ENCODE measurements around the gene HDAC7. TPM values are rescaled to one million over a fixed set of nuclear protein-coding genes. Genes with fewer than 3 reads are reported as not detected.

Gene HDAC7
- total and polyA plus RNA-seq, 8 donors = 22.8 to 313 (median 46.8) TPM

DNA sequence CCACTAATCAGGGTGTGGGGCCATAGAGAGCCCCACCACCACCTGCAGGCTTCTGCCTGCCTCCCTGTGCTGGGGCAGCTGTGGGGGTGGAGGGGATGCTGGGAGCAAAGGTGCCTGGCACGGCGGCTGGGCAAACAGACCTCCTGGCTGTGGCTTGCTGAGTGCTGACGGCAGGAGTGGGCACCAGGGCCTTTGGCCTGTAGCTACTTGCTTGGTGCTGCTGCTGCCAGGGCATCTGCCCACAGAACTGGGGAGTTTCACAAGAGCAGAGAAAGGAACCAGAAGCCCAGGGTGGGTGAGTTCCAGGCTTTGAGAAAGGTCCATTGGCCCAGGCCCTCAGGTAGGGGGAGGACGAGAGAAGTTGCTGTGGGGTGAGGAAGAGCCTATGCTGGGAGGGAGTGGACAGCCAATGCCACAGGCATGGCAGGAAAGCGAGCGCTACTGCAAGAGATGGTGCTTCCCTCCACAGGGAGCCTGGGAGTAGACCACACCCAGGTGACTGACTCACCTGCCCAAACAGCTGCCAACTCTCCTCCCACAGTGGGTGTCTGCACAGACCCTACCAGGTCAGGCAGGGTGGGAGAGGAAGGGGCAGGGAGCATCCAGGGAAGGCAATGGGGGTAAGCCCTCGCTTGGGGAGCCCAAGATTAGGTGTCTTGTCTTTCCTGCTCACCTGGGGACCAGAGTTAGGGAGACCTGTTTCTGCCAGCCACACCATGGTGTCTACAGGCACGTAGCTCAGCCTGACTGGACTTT, 39.0 kb upstream of the HDAC7 start:
- H3K4me1 ChIP-seq = no peaks in the 10 kb centered on the region
- 63 to 86% (median 72%) methylated on average over 7 to 8 of the region's 8 CpGs for WGBS, 5 donors
- intact Hi-C loops (cut with DNase I; ENCODE audit: low total_unique reads) = no loop called here
- no peaks in the 10 kb centered on the region for H3K9me3 ChIP-seq
- no peak for DNase-seq
- H3K27ac ChIP-seq = no peak overlapping the region
- peaks cover 0 to 39% (median 14%) of the 10 kb centered on the region in 4 donors for H3K36me3 ChIP-seq
- TF ChIP-seq POLR2A (IDR thresholded peaks at IDR 0.05) (no peak), POLR2AphosphoS5 (IDR thresholded peaks at IDR 0.05) (no peak), EP300 (IDR thresholded peaks at IDR 0.05) (no peak)
- TF ChIP-seq, protein P1, sequence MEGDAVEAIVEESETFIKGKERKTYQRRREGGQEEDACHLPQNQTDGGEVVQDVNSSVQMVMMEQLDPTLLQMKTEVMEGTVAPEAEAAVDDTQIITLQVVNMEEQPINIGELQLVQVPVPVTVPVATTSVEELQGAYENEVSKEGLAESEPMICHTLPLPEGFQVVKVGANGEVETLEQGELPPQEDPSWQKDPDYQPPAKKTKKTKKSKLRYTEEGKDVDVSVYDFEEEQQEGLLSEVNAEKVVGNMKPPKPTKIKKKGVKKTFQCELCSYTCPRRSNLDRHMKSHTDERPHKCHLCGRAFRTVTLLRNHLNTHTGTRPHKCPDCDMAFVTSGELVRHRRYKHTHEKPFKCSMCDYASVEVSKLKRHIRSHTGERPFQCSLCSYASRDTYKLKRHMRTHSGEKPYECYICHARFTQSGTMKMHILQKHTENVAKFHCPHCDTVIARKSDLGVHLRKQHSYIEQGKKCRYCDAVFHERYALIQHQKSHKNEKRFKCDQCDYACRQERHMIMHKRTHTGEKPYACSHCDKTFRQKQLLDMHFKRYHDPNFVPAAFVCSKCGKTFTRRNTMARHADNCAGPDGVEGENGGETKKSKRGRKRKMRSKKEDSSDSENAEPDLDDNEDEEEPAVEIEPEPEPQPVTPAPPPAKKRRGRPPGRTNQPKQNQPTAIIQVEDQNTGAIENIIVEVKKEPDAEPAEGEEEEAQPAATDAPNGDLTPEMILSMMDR (IDR thresholded peaks at IDR 0.05) = no peak
- no peaks in the 10 kb centered on the region for H3K27me3 ChIP-seq
- H3K4me3 ChIP-seq = no peak overlapping the region

DNA sequence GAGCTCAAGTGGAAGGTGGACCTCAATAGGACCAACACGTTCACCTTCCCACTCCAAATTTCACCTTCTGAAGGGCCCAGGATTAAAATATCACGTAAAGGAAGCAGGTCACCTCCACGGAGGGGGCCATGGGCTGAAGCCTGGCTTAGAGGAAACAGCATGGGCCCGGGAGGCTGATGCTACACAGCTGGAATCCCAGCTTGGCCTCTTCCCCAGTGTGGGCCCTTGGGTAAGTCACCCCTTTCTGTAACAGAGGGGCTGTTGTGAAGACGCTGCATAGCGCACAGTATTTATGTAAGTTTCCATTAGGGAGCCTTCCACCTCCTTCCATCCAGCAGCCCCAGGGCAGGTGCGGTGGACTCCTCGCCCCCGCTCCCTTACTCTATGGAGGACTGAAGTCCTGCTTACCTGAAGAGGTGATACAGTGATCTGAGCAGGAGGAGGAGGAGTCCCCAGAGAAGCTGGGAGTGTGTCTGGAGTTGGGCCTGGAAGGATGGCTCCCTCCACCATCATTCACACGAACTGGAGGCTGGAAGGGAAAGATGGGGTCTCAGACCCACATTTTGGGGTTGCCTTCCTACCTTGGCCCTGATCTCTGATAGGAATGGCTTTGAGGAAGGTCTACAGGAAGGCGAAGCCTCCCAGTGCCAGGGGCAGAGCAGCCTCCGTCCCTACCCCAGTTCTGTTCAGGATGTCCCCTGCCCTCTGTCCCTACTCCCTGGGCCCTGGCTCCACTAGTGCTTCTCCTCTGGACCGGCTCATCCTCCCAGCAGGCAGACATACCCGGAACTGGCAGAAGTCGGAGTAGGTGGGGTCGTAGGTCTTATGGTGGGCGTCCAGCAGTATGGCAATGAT, 37.2 kb upstream of the HDAC7 start:
- no peaks in the 10 kb centered on the region for H3K27me3 ChIP-seq
- H3K27ac ChIP-seq = no peak overlapping the region
- intact Hi-C loops (cut with DNase I; ENCODE audit: low total_unique reads) = no loop called here
- no peaks in the 10 kb centered on the region for H3K9me3 ChIP-seq
- WGBS, 5 donors = 88 to 96% (median 93%) methylated on average over 15 to 17 of the region's 17 CpGs
- no peak for DNase-seq
- H3K4me1 ChIP-seq = peaks cover 0 to 5% (median 0%) of the 10 kb centered on the region in 4 donors
- no peak for TF ChIP-seq EP300 (IDR thresholded peaks at IDR 0.05)
- TF ChIP-seq, protein P1 (IDR thresholded peaks at IDR 0.05) = no peak
- TF ChIP-seq POLR2AphosphoS5 (IDR thresholded peaks at IDR 0.05) = no peak
- TF ChIP-seq POLR2A (IDR thresholded peaks at IDR 0.05) = no peak
- H3K36me3 ChIP-seq = peaks cover 0 to 36% (median 17%) of the 10 kb centered on the region in 4 donors
- no peak overlapping the region for H3K4me3 ChIP-seq

DNA sequence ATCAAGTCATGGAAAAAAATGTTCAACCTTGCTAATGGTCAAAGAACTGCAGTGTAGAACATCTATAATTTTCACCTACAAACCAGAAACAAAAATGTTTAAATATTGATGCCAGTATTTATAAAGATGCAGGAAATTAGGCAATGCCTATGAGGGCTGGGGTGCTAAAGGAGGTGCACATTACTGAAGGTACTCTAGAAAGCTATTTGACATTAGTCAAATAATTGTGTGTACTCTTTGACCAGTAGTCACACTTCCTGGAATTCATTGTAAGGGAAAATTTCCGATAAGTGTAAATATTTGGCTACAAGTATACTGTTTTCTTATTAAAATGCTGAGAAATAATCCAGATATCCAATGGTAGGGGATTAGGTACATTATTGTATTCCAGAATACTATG, 36.4 kb upstream of the HDAC7 start:
- Histone ChIP-seq H3K4me1 (peaks cover 0 to 5% (median 0%) of the 10 kb centered on the region in 4 donors), H3K4me3 (no peak overlapping the region), H3K27ac (no peak overlapping the region), H3K27me3 (no peaks in the 10 kb centered on the region), H3K9me3 (no peaks in the 10 kb centered on the region), H3K36me3 (peaks cover 0 to 44% (median 17%) of the 10 kb centered on the region in 4 donors)
- no peak for TF ChIP-seq EP300 (IDR thresholded peaks at IDR 0.05)
- no peak for TF ChIP-seq POLR2A (IDR thresholded peaks at IDR 0.05)
- TF ChIP-seq, protein P1 (IDR thresholded peaks at IDR 0.05) = no peak
- no peak for TF ChIP-seq POLR2AphosphoS5 (IDR thresholded peaks at IDR 0.05)
- 30 to 61% (median 55%) methylated on average over 1 of the region's 1 CpG for WGBS, 5 donors
- DNase-seq = no peak
- intact Hi-C loops (cut with DNase I; ENCODE audit: low total_unique reads) = no loop called here

GRCh38 chr12:47855502-47855901, 35.8 kb upstream of the HDAC7 start:
- 83 to 95% (median 88%) methylated on average over 2 of the region's 2 CpGs for WGBS, 5 donors
- H3K36me3 ChIP-seq = peaks cover 0 to 50% (median 17%) of the 10 kb centered on the region in 4 donors
- intact Hi-C loops (cut with DNase I; ENCODE audit: low total_unique reads) = no loop called here
- DNase-seq = no peak
- peaks cover 0 to 5% (median 0%) of the 10 kb centered on the region in 4 donors for H3K4me1 ChIP-seq
- H3K9me3 ChIP-seq = no peaks in the 10 kb centered on the region
- H3K4me3 ChIP-seq = no peak overlapping the region
- no peaks in the 10 kb centered on the region for H3K27me3 ChIP-seq
- TF ChIP-seq EP300 (IDR thresholded peaks at IDR 0.05) (no peak), POLR2A (IDR thresholded peaks at IDR 0.05) (no peak), POLR2AphosphoS5 (IDR thresholded peaks at IDR 0.05) (no peak)
- no peak overlapping the region for H3K27ac ChIP-seq
